Mesodermal cell (in vitro differentiated cells): Measurements from ENCODE around the gene SEMA3E.
A peak's percentile ranks its signal among the peaks of the same experiment; 100 is the strongest.

ENCODE experiments used
- H3K27ac ChIP-seq: 2 replicates; pipeline ENCODE4 v1.7.0; 2013; ENCODE audit warnings: mild to moderate bottlenecking, low read depth, low read length, moderate library complexity; ENCODE audit not compliant: severe bottlenecking
- H3K36me3 ChIP-seq: 2 replicates; pipeline ENCODE4 v1.7.1; 2013; ENCODE audit warnings: mild to moderate bottlenecking, low read length, moderate library complexity; ENCODE audit not compliant: control insufficient read depth, insufficient read depth
- H3K4me1 ChIP-seq: one replicate; pipeline ENCODE4 v1.7.1; 2013; ENCODE audit warnings: mild to moderate bottlenecking, low read length; ENCODE audit not compliant: insufficient read depth, control insufficient read depth, poor library complexity, severe bottlenecking
- H3K4me3 ChIP-seq: 2 replicates; pipeline ENCODE4 v1.7.0; 2013; ENCODE audit warnings: low read length, control low read depth, mild to moderate bottlenecking; ENCODE audit not compliant: insufficient read depth, poor library complexity, severe bottlenecking; ENCODE audit errors: extremely low read depth
- H3K9me3 ChIP-seq: 2 replicates; pipeline ENCODE4 v1.7.1; 2013; ENCODE audit warnings: mild to moderate bottlenecking, low read length, moderate library complexity; ENCODE audit not compliant: control insufficient read depth
- whole genome bisulfite sequencing, 2 experiments: methylation state at CpG; one replicate each; pipeline ENCODE4 v1.1.5; 2013; ENCODE audit warnings: missing lambda C conversion rate in 2 of 2; ENCODE audit not compliant: insufficient coverage in 2 of 2; 5-methylcytosine and 5-hydroxymethylcytosine counted together

The SEMA3E gene

GRCh38 chr7:83486536-83486935, 162.4 kb downstream of the SEMA3E start:
- 75% methylated on average over 1 of the region's 2 CpGs; no CpG with 5 or more reads in 1 of the 2 experiments for WGBS, 2 experiments
- Histone ChIP-seq H3K4me1 (no peaks in the 10 kb centered on the region), H3K27ac (no peak overlapping the region), H3K9me3 (no peaks in the 10 kb centered on the region), H3K36me3 (no peaks in the 10 kb centered on the region), H3K4me3 (no peak overlapping the region)

GRCh38 chr7:83484826-83485225, 164.1 kb downstream of the SEMA3E start:
- no peak overlapping the region for H3K27ac ChIP-seq
- WGBS, 2 experiments, result no CpG with 5 or more reads among the region's 1 CpG
- H3K4me1 ChIP-seq, result no peaks in the 10 kb centered on the region
- H3K4me3 ChIP-seq, result no peak overlapping the region
- H3K9me3 ChIP-seq, result no peaks in the 10 kb centered on the region
- no peaks in the 10 kb centered on the region for H3K36me3 ChIP-seq

GRCh38 chr7:83484266-83484665, 164.7 kb downstream of the SEMA3E start:
- Histone ChIP-seq H3K4me3 (no peak overlapping the region), H3K9me3 (no peaks in the 10 kb centered on the region), H3K27ac (no peak overlapping the region), H3K4me1 (no peaks in the 10 kb centered on the region), H3K36me3 (no peaks in the 10 kb centered on the region)
- no CpG with 5 or more reads among the region's 1 CpG for WGBS, 2 experiments

- H3K9me3 ChIP-seq, result no peaks in the 10 kb centered on the region
- 100% methylated on average over 1 of the region's 1 CpG; no CpG with 5 or more reads in 1 of the 2 experiments for WGBS, 2 experiments
Observed at GRCh38 chr7:83478616-83479015, 170.3 kb downstream of the SEMA3E start.

GRCh38 chr7:83476511-83477050, 172.4 kb downstream of the SEMA3E start:
- no peaks in the 10 kb centered on the region for H3K9me3 ChIP-seq
- no peaks in the 10 kb centered on the region for H3K36me3 ChIP-seq
- no peak overlapping the region for H3K27ac ChIP-seq
- 78 to 100% methylated on average over 1 to 2 of the region's 4 CpGs for WGBS, 2 experiments
- no peak overlapping the region for H3K4me3 ChIP-seq
- no peaks in the 10 kb centered on the region for H3K4me1 ChIP-seq

More at GRCh38 chr7:83478616-83479015, 170.3 kb downstream of the SEMA3E start:
- Histone ChIP-seq H3K4me3 (no peak overlapping the region), H3K4me1 (no peaks in the 10 kb centered on the region), H3K27ac (no peak overlapping the region), H3K36me3 (no peaks in the 10 kb centered on the region)

- Histone ChIP-seq H3K4me3 (no peak overlapping the region), H3K4me1 (no peaks in the 10 kb centered on the region), H3K9me3 (no peaks in the 10 kb centered on the region), H3K27ac (no peak overlapping the region), H3K36me3 (no peaks in the 10 kb centered on the region)
- 40 to 58% methylated on average over 5 to 6 of the region's 6 CpGs for WGBS, 2 experiments
Observed at GRCh38 chr7:83475420-83475819, 173.5 kb downstream of the SEMA3E start.

- Histone ChIP-seq H3K4me1 (peaks cover 7% of the 10 kb centered on the region), H3K9me3 (no peaks in the 10 kb centered on the region), H3K27ac (no peak overlapping the region), H3K36me3 (no peaks in the 10 kb centered on the region), H3K4me3 (no peak overlapping the region)
- 67 to 100% methylated on average over 1 of the region's 2 CpGs for WGBS, 2 experiments
Observed at GRCh38 chr7:83472376-83472775, 176.6 kb downstream of the SEMA3E start.

- Histone ChIP-seq H3K36me3 (no peaks in the 10 kb centered on the region), H3K4me1 (peaks cover 7% of the 10 kb centered on the region), H3K27ac (no peak overlapping the region), H3K9me3 (no peaks in the 10 kb centered on the region), H3K4me3 (no peak overlapping the region)
- WGBS, 2 experiments, result 100% methylated on average over 3 of the region's 3 CpGs; no CpG with 5 or more reads in 1 of the 2 experiments
Observed at GRCh38 chr7:83469491-83469890, 179.4 kb downstream of the SEMA3E start.

GRCh38 chr7:83469076-83469475, 179.9 kb downstream of the SEMA3E start:
- WGBS, 2 experiments, result no CpG with 5 or more reads among the region's 2 CpGs
- H3K27ac ChIP-seq, result no peak overlapping the region
- no peaks in the 10 kb centered on the region for H3K36me3 ChIP-seq

GRCh38 chr7:83468251-83468739, 180.6 kb downstream of the SEMA3E start:
- WGBS, 2 experiments, result 33% methylated on average over 1 of the region's 2 CpGs; no CpG with 5 or more reads in 1 of the 2 experiments
- Histone ChIP-seq H3K9me3 (no peaks in the 10 kb centered on the region), H3K27ac (peak overlapping the region; percentile 69), H3K4me1 (peaks cover 7% of the 10 kb centered on the region), H3K4me3 (no peak overlapping the region), H3K36me3 (no peaks in the 10 kb centered on the region)

More at GRCh38 chr7:83469076-83469475, 179.9 kb downstream of the SEMA3E start:
- H3K9me3 ChIP-seq, result no peaks in the 10 kb centered on the region
- H3K4me1 ChIP-seq, result peaks cover 7% of the 10 kb centered on the region
- no peak overlapping the region for H3K4me3 ChIP-seq

- peaks cover 7% of the 10 kb centered on the region for H3K4me1 ChIP-seq
- WGBS, 2 experiments, result 100% methylated on average over 3 of the region's 4 CpGs; no CpG with 5 or more reads in 1 of the 2 experiments
- no peaks in the 10 kb centered on the region for H3K9me3 ChIP-seq
- no peak overlapping the region for H3K27ac ChIP-seq
- H3K36me3 ChIP-seq, result no peaks in the 10 kb centered on the region
- no peak overlapping the region for H3K4me3 ChIP-seq
Observed at GRCh38 chr7:83467493-83467892, 181.4 kb downstream of the SEMA3E start.
